ENCODE data around the gene SSB. TPM values are rescaled to one million over a fixed set of nuclear protein-coding genes. Genes with fewer than 3 reads are reported as not detected.
A peak's percentile ranks its signal among the peaks of the same experiment; 100 is the strongest.

SSB gene
- total RNA-seq, 1 donor from 2014 or later: 123 TPM

DNA sequence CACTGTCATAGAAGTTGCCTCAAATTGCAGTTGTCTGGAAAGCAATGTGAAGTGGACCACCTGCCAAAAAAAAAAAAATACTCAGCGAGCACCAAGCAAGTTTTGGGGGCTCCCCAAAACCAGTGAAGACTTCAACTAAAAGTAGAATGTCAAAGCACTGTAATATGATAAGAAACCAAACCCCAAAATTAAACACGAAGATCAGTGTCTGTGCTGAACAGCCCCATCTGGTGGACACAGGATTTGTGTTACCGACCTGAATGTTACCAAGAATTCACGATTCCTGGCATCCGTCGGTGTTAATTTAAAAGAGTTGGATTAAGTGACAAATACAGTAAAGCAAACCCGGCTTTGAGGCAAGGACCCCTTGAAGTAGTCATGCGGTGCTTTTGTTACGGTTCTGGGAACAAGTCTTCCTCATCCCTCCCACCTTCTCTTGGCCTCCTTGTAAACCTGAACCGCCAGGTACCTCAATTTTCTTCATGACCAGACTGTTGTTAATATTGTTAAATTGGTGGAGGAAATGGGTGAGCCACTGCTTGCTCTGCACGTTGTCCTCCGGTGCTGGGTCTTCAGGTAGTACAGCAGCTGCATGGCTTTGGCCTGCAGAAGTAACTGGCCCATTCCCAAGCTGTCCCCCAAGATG lies 31.3 kb upstream of the SSB start:
- TF ChIP-seq, protein P1, sequence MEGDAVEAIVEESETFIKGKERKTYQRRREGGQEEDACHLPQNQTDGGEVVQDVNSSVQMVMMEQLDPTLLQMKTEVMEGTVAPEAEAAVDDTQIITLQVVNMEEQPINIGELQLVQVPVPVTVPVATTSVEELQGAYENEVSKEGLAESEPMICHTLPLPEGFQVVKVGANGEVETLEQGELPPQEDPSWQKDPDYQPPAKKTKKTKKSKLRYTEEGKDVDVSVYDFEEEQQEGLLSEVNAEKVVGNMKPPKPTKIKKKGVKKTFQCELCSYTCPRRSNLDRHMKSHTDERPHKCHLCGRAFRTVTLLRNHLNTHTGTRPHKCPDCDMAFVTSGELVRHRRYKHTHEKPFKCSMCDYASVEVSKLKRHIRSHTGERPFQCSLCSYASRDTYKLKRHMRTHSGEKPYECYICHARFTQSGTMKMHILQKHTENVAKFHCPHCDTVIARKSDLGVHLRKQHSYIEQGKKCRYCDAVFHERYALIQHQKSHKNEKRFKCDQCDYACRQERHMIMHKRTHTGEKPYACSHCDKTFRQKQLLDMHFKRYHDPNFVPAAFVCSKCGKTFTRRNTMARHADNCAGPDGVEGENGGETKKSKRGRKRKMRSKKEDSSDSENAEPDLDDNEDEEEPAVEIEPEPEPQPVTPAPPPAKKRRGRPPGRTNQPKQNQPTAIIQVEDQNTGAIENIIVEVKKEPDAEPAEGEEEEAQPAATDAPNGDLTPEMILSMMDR (IDR thresholded peaks at IDR 0.05; ENCODE audit: unreplicated experiment): peak; percentile 63
- Mint-ChIP-seq H3K4me1 (peaks cover 7% of the 10 kb centered on the region), H3K9me3 (peaks cover 8% of the 10 kb centered on the region), H3K27me3 (ENCODE audit: low read depth) (no peaks in the 10 kb centered on the region), H3K4me3 (no peak overlapping the region), H3K27ac (no peak overlapping the region), H3K36me3 (peaks cover 8% of the 10 kb centered on the region)
- no peak for DNase-seq (ENCODE audit: low spot score in 2 of 2, unreplicated experiment in 2 of 2)

DNA sequence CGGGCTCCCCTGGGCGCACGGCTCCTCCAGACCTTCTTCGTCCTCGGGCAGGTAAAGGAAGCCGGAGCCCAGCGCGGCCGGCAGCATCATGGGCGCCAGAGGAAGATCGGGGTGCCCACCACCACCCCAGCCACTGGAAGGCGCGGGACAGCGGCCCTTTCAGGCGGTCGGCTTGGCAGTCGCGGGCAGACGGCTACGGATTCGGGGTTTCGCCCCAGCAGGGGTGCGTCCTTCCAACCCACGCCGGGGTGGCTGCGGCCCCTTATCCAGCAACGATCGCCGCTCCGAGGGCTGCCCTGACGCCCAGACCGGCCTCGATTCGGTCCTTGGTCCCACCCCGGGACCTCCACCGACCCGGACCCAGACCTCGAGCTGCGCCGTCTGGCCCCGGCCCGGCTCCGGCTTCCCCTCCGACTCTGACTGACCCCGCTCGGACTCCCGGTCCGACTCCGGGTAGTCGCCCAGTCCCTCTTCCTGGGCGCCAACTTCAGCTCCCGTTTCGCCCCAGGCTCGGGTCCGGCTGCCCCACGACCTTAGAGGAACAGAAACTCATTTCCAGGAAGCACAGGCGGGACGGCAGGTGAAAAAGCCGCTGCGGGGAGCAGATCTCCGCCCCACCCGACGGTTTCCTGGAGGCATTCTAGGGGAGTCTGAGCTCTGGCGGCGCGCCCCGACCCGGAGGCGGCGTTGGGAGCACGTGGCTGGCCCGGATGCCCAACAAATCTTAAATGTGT lies 30.2 kb upstream of the SSB start:
- Mint-ChIP-seq H3K27me3 (ENCODE audit: low read depth) (no peaks in the 10 kb centered on the region), H3K4me3 (no peak overlapping the region), H3K9me3 (no peaks in the 10 kb centered on the region), H3K27ac (no peak overlapping the region), H3K36me3 (no peaks in the 10 kb centered on the region), H3K4me1 (peaks cover 7% of the 10 kb centered on the region)
- no peak for DNase-seq (ENCODE audit: low spot score in 2 of 2, unreplicated experiment in 2 of 2)
- TF ChIP-seq, protein P1 (IDR thresholded peaks at IDR 0.05; ENCODE audit: unreplicated experiment): no peak

DNA sequence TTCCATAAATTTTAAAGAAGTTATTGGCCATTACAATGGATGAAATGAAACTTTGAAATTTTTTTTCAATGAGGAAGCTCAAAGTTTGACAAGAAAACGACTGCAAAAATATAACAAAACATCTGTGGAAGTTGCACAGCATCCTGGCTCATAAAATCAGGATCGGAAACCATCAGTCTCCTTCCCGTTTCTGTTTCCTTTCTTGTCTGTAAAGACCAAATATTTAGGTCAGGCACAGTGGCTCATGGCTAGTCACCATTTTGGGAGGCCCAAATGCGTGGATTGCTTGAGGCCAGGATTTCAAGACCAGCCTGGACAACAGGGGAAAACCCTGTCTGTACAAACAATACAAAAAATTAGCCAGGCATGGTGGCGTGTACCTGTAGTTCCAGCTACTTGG lies 27.6 kb upstream of the SSB start:
- no peak for DNase-seq (ENCODE audit: low spot score in 2 of 2, unreplicated experiment in 2 of 2)
- Mint-ChIP-seq H3K9me3 (no peaks in the 10 kb centered on the region), H3K4me3 (no peak overlapping the region), H3K27ac (no peak overlapping the region), H3K27me3 (ENCODE audit: low read depth) (no peaks in the 10 kb centered on the region), H3K36me3 (no peaks in the 10 kb centered on the region), H3K4me1 (peaks cover 6% of the 10 kb centered on the region)
- TF ChIP-seq, protein P1 (IDR thresholded peaks at IDR 0.05; ENCODE audit: unreplicated experiment): no peak

DNA sequence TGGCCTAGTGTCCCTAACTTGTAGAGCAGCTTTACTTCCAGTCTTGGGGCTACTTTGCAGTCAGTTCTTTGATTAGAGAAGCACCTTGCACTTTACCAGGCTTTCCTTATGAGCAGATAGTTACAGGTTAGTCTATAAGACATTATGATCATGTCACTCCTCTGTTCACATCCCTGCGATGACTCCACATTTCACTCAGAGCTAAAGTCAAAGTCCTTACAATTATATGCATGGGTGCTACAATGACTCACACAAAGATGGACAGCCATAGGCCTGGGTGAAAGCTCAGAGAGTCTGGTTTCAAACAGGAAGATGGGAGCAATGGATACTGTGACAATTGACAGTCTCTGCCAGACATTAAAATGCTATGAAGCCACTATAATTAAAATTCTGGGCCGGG lies 27.1 kb upstream of the SSB start:
- TF ChIP-seq, protein P1 (IDR thresholded peaks at IDR 0.05; ENCODE audit: unreplicated experiment): no peak
- peaks cover 12% of the 10 kb centered on the region for H3K4me1 Mint-ChIP-seq

DNA sequence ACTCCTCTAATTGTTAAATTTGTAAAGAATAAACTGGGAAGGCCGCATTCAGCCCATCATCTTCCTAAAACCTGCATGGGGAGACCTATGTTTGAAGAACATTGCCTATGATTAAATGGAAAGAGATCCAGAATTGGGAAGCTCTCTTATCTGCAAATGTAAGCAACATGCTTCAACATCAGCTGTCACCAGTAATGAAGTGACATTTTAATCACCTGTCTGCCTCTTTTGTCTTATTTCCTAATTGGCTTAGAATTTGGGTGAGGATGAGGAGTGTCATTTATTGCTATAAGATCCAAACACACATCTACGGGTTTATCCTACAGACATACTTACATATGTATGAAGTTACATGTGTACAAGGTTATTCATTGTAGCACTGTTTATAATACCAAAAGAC lies 26.0 kb upstream of the SSB start:
- no peak for DNase-seq (ENCODE audit: low spot score in 2 of 2, unreplicated experiment in 2 of 2)
- Mint-ChIP-seq H3K4me1 (peaks cover 12% of the 10 kb centered on the region), H3K36me3 (no peaks in the 10 kb centered on the region), H3K27me3 (ENCODE audit: low read depth) (no peaks in the 10 kb centered on the region), H3K27ac (no peak overlapping the region), H3K9me3 (no peaks in the 10 kb centered on the region), H3K4me3 (no peak overlapping the region)
- TF ChIP-seq, protein P1 (IDR thresholded peaks at IDR 0.05; ENCODE audit: unreplicated experiment): no peak

More for the DNA sequence above, 27.1 kb upstream of the SSB start:
- Mint-ChIP-seq H3K36me3 (no peaks in the 10 kb centered on the region), H3K4me3 (no peak overlapping the region), H3K27me3 (ENCODE audit: low read depth) (no peaks in the 10 kb centered on the region), H3K27ac (no peak overlapping the region), H3K9me3 (no peaks in the 10 kb centered on the region)
- DNase-seq (ENCODE audit: low spot score in 2 of 2, unreplicated experiment in 2 of 2): no peak
